HS-27A (cell line): ENCODE results near the gene RNF220.
A peak's percentile ranks its signal among the peaks of the same experiment; 100 is the strongest.

Experiments used
- DNase-seq: peaks from one replicate; pipeline ENCODE4 v3.0.0-alpha.2; 2012; ENCODE audit warnings: low read depth, missing footprints

Gene RNF220

DNA sequence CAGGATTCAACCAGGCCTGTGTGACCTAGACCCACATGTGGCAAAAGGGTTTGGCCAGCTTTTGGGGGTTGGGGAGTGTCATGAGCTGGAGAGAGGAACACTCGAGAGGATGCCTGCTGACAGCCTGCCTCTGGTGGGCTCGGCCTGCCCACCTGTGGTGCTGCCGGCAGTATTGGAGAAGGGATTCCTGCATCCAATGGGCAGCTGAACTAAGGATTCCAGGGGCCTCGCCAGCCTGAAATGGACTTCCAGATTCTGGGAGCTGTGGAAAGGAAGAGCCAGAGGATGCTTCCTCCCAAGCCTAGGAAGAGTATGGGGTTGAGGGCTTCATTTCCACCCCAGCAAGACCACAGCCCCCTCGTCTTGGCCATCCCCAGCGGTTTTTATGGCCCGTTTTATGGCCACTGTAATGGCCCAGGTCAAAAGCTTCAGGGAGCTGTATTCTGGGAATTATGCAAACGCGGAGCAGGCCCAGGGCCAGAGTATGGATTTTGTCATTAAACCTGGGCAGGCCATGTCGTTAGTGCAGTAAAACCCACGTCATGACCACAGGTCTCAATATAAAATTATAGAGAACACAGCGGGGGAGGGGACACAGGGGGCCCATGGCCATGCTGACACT lies 205.6 kb downstream of the RNF220 start:
- DNase-seq: no peak

DNA sequence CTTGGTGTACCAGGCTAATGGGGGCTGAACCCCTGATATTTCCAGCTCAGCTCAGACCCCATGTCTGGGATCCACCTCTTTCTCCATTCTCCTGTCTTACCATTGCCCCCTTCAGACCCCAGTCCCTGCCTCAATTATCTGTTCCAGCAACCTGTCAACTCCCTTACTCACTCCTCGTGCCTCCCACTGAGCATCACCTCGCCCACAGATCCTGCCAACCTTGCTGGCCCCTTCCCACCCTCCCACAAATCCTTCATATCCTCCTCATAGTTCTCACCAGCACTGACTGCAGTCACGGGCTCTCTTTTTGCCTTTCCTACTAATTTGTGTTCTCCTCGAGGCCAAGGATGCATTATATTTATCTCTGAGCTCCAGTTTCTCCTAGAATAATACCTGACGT lies 206.4 kb downstream of the RNF220 start:
- DNase-seq: no peak

DNA sequence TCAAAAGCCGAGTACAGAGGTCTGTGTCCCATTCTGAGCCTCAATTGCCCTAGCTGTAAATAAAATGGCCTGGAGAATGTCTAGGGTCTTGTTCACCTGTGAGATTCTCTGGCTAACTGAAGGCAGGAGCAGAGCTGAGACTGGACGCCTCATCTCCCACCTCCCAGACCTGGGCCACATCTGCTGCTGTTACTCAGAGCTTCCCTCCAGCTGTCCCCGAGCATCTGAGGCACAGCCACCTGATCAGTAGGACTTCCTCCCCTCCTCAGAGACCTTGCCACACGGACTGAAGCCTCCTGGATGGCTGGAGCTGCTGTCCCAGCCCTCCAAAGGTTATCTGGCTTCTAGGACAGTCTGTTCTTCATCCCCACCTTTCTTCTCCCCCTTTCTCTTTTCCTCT lies 206.8 kb downstream of the RNF220 start:
- DNase-seq: no peak

DNA sequence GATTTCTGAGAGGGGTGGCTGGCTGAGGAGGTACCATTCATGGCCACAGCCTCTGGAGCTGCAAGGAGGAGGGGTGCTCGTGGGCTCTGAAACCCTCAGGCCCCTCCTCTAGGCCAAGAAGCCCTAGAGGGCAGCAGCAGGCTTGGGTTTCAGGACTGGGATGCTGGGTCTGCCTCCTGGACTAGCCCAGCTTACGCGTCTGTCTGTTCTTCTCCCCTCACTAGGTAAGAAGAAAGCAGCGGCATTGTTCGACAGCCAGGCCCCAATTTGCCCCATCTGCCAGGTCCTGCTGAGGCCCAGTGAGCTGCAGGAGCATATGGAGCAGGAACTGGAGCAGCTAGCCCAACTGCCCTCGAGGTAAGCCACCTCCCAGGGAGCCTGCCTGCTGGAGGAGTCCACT lies 208.9 kb downstream of the RNF220 start:
- DNase-seq: no peak

DNA sequence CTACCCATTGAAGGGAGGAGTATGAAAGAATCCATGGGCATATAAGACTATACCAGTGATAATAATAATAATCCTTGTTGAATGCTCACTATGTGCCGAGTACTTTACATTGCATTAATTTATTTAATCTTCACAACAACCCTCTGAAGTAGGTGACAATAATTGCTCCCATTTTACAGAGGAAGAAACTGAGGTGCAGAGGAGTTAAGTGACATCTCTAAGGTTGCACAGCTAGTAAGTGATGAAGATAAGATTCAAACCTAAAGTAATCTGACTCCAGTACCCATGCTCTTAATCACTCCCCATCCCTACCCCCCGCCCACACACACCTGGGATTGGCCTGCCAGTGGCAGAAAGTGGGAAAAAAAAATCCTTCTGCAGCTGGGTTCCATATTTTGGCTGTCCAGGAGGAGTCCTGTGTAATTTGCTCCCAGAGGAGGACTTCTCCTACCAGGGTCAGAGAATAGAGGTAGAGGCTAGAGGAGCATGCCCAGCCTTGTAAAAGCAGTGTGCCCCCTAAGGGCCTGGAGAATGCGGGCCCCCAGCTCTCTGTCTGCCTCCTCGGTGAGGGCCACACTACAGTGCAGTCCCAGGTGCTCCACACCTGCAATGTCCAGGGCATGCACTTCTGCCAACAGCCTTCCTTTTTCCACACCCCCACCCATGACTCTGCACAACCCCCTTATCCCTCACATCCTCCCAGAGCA lies 211.4 kb downstream of the RNF220 start:
- no peak for DNase-seq

DNA sequence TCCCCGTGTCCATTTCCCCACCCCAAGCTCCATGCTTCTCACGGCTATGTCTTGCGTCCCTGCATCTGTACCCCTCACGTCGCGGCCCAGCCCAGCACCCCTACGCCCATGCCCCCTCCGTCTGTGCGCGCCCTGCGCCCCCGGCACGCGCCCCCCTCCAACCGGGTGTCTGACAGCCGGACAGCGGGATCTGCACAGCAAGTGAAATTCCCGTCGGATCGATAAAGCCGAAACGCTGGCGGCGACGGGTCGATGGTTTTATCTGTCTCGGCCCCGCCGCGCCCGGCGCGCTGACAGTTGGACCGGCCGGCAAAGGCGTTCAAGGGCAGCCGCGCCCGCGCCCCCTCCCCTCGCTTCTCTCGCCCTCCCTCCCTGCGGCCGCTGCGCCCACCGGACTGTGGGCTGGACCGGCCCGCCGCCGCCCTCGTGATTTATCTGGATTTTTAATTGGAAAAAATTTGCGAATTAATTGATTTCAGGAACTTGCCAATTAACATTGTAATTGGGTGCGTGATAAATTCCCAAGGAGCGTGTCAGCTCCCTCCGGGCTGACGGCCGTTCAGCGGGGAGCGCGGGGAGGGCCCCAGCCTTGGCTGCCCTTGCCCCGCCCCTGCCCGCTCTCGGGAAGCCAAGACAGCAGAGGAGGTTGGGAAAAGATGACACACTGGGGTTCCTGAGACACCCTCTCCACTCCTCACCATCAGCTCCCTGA lies 212.1 kb downstream of the RNF220 start:
- no peak for DNase-seq

DNA sequence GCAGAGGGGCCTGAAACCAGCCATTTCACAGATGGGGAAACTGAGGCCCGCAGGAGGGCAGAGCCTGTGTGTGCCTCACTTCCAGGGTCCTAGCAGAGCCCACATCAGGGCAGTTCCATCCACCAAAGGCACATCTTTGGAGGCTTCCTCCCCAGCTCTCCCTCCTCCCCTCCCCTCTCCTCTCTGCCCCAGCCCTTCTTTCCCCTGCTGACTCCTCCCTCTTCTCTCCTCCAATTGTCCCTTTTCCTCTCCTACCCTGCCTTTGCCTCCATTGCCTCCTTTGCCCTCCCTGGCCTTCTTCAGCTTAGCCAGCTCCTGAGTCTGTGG lies 212.6 kb downstream of the RNF220 start:
- no peak for DNase-seq

DNA sequence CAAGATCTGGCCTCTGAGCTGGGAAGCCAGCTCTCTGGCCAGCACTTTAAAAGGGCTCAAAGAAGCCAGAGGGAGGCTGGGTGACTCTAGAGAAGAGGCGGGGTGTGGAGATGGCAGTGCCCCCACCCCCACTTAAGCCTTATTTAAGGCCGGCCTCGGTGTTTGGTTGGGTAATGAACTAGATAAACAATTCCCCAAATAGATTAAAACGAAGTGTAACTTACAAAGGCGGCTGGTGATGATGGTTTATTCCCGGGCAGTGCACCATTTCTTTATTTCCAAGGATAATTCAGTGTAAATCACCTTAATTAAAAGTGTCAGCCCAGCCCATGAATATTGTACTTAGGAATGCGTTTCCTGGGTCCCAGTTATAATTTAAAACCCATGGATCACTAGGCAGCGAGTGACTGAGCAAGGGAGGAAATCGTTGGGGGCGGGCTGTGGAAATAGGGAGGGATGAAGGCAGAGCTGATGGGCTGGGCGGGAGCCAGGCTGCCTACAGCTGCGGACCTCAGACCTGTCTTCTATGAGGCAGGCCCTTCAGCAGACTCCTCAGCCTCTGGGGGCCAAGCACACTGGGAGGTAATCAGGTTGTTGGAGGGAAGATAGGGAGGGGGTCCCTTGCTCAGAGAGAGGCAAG lies 214.3 kb downstream of the RNF220 start:
- no peak for DNase-seq

DNA sequence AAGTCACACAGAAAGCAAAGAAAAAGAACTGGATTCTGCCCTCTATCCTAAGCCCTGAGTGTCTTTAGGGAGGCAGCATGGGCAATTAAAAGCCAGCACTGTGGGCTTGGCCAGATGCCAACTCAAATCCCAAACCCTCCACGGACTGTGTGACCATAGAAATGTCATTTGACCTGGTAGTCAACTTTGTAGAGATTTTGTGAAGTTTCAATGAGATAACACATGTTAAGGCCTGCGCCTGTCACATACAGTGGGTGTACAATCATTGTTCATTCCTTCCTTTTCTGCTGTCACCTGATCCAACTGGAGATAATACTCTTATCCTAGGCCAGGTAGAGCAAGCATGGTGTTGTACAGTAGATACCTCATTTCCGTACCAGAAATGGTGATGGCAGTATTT lies 215.0 kb downstream of the RNF220 start:
- no peak for DNase-seq

DNA sequence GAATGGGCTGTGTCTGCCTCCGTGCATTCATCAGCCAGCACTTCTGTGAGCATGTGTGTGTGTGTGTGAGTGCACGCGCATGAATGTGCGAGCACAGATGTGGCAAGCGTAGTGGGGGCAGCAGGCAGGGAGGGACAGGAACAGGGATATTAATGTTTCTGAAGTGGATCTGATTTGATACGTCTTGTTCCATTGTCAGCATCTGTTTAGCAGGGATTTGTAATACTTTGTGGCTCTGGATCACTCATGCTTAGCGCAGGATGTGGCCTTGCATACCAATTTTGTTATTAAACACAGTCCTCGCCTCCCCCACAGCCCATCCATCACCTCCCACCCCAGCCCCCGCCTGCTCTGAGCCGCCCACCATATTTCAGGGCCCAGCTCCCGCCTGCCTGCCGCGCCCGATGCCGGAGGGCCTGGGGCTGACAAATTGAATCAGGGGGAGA lies 216.8 kb downstream of the RNF220 start:
- DNase-seq: no peak

DNA sequence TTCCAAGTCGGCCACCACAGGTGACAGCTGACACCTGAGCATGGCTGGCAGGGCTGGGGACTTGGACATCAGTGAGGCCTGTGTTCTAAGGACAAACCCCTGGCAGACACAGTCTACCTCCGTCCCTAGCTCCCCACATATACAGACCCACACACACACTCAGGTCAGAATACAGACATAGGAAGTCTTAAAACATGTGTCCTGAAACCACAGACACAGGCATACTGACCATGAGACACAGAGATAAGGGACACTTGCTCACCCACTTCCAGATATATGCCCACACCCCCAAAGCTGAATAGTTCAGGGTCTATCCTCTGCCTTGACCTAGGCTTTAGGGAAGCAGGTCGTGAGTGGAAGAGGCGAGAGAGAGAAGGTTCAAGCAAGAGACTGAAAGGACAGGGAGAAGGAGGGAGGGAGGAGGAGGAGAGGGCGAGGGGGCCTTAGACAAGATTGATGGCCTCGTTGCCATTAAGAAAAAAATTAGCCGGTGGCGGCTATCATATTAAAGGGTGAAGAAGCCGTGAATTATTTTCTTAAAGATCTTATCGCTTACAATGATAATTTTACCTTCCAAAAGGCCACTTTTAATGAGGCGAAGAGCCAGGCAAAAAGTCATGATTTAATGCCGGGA lies 219.3 kb downstream of the RNF220 start:
- no peak for DNase-seq

DNA sequence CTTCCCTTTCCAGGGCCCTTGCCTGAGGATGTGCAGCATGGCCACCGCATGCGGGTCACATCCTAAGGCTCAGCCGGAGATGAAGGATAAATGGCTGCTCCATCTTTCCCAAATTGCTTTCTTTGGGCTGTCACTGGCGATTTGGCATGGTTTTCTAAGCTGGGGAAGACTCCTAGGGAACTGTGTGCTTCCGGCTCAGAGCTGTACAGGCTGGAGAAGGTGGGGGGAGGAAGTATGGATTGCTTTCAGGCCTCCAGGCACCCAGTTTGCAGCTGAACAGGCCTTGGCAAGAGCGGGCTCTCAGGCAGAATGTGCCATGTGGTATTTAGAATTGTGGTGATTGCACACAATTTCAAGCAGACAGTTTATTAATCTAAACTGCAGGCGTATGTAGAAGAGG lies 220.3 kb downstream of the RNF220 start:
- DNase-seq: no peak

DNA sequence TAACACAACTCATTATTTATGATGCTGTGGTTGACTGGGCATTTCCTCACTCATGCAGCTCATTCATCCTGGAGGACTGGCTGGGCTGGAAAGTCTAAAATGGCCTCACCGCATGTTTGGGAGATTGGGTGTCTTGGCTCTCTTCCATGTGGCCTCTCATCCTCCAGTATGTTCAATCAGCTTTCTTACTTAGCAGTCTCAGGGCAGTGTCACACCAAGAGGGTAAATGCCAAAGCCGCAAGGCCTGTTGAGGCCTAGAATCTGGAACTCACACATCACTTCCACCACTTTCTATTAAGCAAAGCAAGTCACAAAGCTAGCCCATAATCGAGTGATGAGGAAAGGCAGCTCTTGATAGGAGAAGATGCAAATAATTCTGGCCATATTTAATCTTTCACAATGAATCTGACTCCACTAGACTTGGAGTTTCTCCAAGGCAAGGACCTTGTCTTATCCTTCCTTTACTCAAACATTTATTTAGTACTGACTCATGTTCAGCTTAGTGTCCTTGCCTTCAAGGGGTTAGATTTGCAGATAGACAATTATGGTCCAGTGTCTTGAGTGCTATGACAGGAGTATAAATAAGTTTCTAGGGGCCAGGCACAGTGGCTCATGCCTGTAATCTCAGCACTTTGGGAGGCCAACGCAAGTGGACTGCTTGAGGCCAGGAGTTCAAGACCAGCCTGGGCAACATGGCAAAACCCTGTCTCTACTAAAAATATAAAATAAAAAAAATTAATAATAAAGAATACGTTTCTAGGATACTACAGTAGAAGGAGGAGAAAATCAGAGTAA lies 224.1 kb downstream of the RNF220 start:
- peak; percentile 42 for DNase-seq

DNA sequence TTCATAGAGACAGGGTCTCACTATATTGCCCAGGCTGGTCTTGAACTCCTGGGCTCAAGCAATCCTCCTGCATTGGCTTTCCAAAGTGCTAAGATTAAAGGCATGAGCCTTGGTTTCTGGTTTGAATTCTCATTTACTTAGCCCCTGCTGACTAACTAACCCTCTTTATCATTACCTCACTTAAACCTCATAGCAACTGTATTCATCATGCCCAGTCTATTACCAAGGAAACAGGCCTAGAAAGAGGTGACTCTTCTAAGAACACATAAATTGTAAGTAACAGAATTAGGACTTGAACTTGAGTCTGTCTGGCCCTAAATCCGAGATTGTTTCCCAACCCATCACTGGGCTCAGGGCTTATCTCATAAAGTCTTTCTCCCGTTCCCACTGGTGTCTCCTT lies 225.1 kb downstream of the RNF220 start:
- DNase-seq: no peak

DNA sequence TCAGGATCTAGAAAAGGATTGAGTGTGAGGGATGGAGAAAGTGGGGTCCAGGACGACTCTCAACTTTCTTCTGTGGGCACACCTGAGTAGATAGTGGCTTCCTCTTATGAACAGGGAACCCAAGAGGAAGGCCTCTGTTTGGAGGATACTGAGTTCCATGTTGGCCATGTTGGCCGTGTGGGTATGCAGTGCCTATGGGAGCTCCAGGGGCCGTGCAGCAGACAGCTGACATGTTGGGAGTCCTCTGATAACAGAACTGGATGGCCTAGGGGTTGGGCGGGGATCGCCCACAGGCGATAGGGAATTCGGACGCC lies 226.2 kb downstream of the RNF220 start:
- no peak for DNase-seq

DNA sequence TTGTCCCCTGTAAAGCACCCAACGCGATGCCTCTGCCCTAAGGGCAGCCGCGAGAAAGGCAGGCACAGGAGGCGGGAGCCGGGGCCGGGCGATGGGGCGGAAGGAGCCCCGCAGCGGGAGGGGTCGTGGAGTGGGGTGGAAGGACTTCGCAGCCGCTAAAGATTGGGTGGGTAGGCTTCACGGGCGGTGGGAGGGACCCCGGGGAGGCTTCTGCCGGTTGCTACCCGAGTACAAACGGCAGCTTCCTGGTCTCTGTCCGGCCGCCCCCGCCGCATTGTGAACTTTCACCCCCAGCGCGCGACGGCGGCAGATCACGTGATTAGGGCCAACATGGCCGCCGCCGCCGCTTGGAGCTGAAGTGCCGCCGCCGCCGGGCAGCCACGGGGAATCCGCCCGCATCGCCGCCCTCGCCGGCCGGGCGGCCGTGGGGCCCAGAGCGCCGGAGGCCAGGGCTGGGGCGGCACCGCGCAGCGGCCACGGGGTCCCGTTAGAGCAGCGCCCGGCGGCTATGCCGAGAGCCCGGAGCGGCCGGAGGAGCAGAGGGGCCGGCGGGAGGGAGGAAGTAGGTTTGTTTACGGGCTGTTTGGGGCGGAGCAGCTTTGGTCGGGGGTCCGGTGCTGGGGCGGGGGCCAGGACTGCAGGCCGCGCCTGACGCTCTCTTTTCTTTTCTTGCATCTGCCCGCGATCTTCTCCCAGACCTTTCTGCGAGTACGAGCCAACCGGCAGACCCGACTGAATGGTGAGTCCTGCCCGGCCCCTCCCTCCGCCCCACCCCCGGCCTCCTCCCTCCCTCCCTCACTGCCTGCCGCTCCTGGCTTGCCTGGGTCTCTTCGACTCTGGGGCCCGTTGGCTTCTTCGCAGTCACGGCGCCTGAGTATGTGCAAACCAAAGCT lies 226.8 kb downstream of the RNF220 start:
- peak; percentile 50 for DNase-seq

DNA sequence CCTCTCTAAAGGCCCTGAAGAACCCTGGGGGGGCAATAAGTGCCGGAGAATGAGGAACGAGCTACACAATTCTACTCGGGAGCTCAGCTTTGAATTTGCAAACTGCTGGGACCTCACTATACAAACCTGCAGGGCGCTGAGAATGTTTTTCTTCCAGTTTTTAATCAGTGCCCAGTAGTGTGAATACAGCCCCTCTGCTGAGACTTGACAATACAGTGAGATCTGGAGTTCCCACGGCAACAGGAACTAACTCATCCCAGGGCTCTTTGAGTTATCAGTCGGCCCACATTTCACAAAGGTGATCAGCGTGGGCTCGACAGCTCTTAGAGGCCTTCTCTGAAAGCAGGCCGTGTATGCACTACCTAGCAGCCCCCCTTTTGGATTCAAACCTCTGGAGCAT lies 227.5 kb downstream of the RNF220 start:
- DNase-seq: no peak

DNA sequence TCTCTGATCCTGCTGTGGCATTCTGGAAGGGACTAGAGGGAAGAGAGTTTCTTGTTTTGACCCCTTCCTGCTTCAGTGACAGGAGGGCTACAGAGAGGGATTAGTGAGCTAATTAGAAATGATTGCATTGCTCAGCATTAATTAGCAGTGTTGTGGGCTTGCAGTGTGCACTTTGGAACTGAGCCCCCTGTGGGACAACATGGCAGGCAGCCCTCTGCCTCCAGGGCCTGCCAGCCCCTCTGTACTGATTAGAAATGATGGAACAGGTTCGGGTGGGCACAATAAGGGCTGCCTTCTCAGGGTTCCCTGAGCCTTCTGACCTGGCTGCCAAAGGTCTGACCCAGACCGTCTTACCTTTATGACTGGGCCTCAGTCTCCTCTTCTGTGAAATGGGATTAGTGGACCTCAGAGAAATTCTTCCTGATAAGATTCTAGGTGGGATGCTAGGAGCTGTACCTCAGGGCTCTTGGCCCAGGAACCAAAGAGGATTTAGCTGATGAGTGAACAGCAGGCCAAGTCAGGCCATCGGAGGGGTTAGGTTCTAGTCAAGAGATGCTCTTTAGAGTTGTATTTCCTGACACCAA lies 229.6 kb downstream of the RNF220 start:
- no peak for DNase-seq

DNA sequence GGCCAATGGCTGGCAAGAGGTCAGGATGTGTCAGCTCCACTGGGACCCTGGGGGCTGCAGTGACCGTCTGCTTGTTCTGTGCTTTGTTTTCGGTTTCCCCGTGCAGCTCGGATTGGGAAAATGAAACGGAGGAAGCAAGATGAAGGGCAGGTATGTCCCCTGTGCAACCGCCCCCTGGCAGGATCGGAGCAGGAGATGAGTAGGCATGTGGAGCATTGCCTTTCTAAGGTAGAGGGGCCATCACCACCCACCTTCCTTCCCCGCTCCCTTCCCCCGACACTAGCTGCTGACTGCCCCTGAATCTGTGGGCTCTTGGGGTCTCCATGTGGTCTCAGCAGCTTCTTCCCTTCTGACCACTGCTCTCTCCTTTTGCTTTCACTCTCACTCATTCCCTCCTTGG lies 230.4 kb downstream of the RNF220 start:
- no peak for DNase-seq

DNA sequence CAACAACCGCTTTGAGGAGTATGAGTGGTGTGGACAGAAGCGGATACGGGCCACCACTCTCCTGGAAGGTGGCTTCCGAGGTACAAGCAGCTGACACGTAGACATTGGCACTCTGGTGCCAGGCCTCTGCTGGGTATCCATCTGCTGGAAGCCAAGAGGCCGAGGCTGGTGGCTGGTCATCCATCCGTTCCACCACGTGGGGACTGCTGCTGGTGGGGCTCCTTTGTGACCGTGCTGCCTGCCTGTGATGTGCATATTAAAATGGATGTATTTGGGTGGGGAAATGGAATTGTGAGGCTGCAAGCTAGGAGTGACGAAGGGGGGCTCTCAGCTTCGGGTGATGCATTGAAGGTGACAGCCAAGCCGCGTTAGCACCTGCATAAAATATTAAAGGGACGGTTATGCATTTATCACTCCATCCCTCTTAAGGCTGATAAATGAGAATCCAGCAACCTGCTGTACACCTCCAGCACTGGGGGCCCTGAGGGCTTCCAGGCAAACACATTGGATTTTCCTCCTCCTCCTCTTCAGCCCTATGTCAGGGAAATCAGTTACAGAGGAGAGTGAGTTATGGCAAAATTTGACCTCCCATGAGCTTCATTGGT lies 231.1 kb downstream of the RNF220 start:
- DNase-seq: no peak
